AG10803 (cell line): ENCODE results near the gene CCDC93.
A peak's percentile ranks its signal among the peaks of the same experiment; 100 is the strongest.

Experiments used
- DNase-seq: peaks from one replicate; pipeline ENCODE4 v3.0.0; 2010; ENCODE audit warnings: low read depth
- H3K4me3 ChIP-seq: 2 replicates; pipeline ENCODE4 v1.5.1; 2011; ENCODE audit warnings: mild to moderate bottlenecking, low read length, control low read depth
- CTCF ChIP-seq: conservative IDR thresholded peaks from 2 replicates; pipeline ENCODE4 v1.5.1; 2011; ENCODE audit warnings: mild to moderate bottlenecking, low read length, control low read depth, inconsistent platforms

The CCDC93 gene

GRCh38 chr2:118050974-118051373 is 37.1 kb upstream of the CCDC93 start:
- TF ChIP-seq CTCF = no peak
- no peak overlapping the region for H3K4me3 ChIP-seq
- no peak for DNase-seq

GRCh38 chr2:118050386-118050785 is 36.5 kb upstream of the CCDC93 start:
- TF ChIP-seq CTCF = no peak
- no peak overlapping the region for H3K4me3 ChIP-seq
- peak; percentile 44 for DNase-seq

GRCh38 chr2:118049816-118050140 is 35.9 kb upstream of the CCDC93 start:
- no peak overlapping the region for H3K4me3 ChIP-seq
- TF ChIP-seq CTCF = no peak
- DNase-seq = no peak

- TF ChIP-seq CTCF = no peak
- no peak overlapping the region for H3K4me3 ChIP-seq
- DNase-seq = no peak
Observed at GRCh38 chr2:118049140-118049815, 35.4 kb upstream of the CCDC93 start.

GRCh38 chr2:118048401-118048800 is 34.5 kb upstream of the CCDC93 start:
- no peak overlapping the region for H3K4me3 ChIP-seq
- no peak for TF ChIP-seq CTCF
- peak; percentile 26 for DNase-seq

- no peak for TF ChIP-seq CTCF
- peak; percentile 55 for DNase-seq
- no peak overlapping the region for H3K4me3 ChIP-seq
Observed at GRCh38 chr2:118047380-118047826, 33.5 kb upstream of the CCDC93 start.

- DNase-seq = peak; percentile 55
- TF ChIP-seq CTCF = peak; percentile 80
- no peak overlapping the region for H3K4me3 ChIP-seq
Observed at GRCh38 chr2:118046634-118047210, 32.9 kb upstream of the CCDC93 start.
